ENCODE results near the gene EXOC3L2.

- TF ChIP-seq POLR2A (IDR thresholded peaks at IDR 0.05; ENCODE audit: low read depth) (no peak), EP300 (IDR thresholded peaks at IDR 0.05) (no peak)
- TF ChIP-seq, protein P1, sequence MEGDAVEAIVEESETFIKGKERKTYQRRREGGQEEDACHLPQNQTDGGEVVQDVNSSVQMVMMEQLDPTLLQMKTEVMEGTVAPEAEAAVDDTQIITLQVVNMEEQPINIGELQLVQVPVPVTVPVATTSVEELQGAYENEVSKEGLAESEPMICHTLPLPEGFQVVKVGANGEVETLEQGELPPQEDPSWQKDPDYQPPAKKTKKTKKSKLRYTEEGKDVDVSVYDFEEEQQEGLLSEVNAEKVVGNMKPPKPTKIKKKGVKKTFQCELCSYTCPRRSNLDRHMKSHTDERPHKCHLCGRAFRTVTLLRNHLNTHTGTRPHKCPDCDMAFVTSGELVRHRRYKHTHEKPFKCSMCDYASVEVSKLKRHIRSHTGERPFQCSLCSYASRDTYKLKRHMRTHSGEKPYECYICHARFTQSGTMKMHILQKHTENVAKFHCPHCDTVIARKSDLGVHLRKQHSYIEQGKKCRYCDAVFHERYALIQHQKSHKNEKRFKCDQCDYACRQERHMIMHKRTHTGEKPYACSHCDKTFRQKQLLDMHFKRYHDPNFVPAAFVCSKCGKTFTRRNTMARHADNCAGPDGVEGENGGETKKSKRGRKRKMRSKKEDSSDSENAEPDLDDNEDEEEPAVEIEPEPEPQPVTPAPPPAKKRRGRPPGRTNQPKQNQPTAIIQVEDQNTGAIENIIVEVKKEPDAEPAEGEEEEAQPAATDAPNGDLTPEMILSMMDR (IDR thresholded peaks at IDR 0.05), result no peak
Measured at GRCh38 chr19:45179892-45180370, 65.3 kb downstream of the EXOC3L2 start.
